GM18508 (cell line): ENCODE measurements around the gene TBC1D22A.

ENCODE experiments used
- ATAC-seq: cut with Tn5 transposase; IDR thresholded peaks from one replicate; pipeline ENCODE4 v1.9.1; 2021; ENCODE audit warnings: moderate number of reproducible peaks; ENCODE audit not compliant: insufficient read depth, unreplicated experiment

The TBC1D22A gene

GRCh38 chr22:47196881-47197772, 434.7 kb downstream of the TBC1D22A start:
- ATAC-seq, result no peak

GRCh38 chr22:47197773-47198500, 435.5 kb downstream of the TBC1D22A start:
- ATAC-seq, result no peak

- no peak for ATAC-seq
These were observed 436.4 kb downstream of the TBC1D22A start for GRCh38 chr22:47198801-47199251.

- ATAC-seq, result no peak
These were observed 437.0 kb downstream of the TBC1D22A start for GRCh38 chr22:47199261-47199978.

GRCh38 chr22:47199979-47200272, 437.5 kb downstream of the TBC1D22A start:
- no peak for ATAC-seq

- ATAC-seq, result no peak
These were observed 438.0 kb downstream of the TBC1D22A start for GRCh38 chr22:47200273-47201051.

GRCh38 chr22:47201186-47201995, 438.9 kb downstream of the TBC1D22A start:
- no peak for ATAC-seq

- ATAC-seq, result no peak
These were observed 439.8 kb downstream of the TBC1D22A start for GRCh38 chr22:47201996-47202818.

GRCh38 chr22:47202819-47203553, 440.5 kb downstream of the TBC1D22A start:
- ATAC-seq, result no peak

- ATAC-seq, result no peak
These were observed 441.1 kb downstream of the TBC1D22A start for GRCh38 chr22:47203554-47203991.

GRCh38 chr22:47204002-47204979, 441.8 kb downstream of the TBC1D22A start:
- ATAC-seq, result no peak

GRCh38 chr22:47205081-47205491, 442.6 kb downstream of the TBC1D22A start:
- no peak for ATAC-seq

GRCh38 chr22:47205554-47205953, 443.1 kb downstream of the TBC1D22A start:
- ATAC-seq, result no peak

- no peak for ATAC-seq
These were observed 443.7 kb downstream of the TBC1D22A start for GRCh38 chr22:47206164-47206563.

GRCh38 chr22:47206666-47207218, 444.3 kb downstream of the TBC1D22A start:
- no peak for ATAC-seq

GRCh38 chr22:47207387-47207786, 444.9 kb downstream of the TBC1D22A start:
- no peak for ATAC-seq
